HepG2 (cell line): Measurements from ENCODE around the gene MAGIX. TPM values are rescaled to one million over a fixed set of nuclear protein-coding genes. Genes with fewer than 3 reads are reported as not detected.

Experiments used
- ATAC-seq: fragments of 200-7000 bp; cut with Tn5 transposase; 3 replicates; pipeline ENCODE4 v1.9.1; 2020; ENCODE audit warnings: mild to moderate bottlenecking, moderate library complexity
- BruUV-seq: library from RNA; stranded (reverse); fragments of 400-500 nt; replicated peaks from 2 replicates; lab custom pipeline; 2021; lab: Mats Ljungman, UMichigan
- CTCF ChIA-PET: fragments of 300-600 bp; formaldehyde crosslinking; extraction: SDS; loops from one replicate; lab custom pipeline; 2021; ENCODE audit warnings: low total read pairs, inconsistent platforms, low intra/inter-chr PET ratio; lab: Yijun Ruan, JAX
- POLR2A ChIA-PET: fragments of 350-600 bp; sonication (Branson Sonifier 250); formaldehyde crosslinking; loops from one replicate; lab custom pipeline; 2020; ENCODE audit warnings: antibody characterized with exemption, inconsistent platforms; lab: Yijun Ruan, JAX
- DNase-seq: peaks from one replicate; pipeline ENCODE4 v3.0.0-alpha.2; 2015; ENCODE audit warnings: low spot score
- FAIRE-seq: peaks from 3 replicates; lab custom pipeline; 2011; peaks lifted over from hg19 to GRCh38; lab: Jason Lieb, UNC
- H2AFZ ChIP-seq: one replicate; pipeline ENCODE4 v1.6.1; 2011; ENCODE audit warnings: low read length, inconsistent platforms
- H3K27ac ChIP-seq: fragments of 300-600 bp; 3 replicates; pipeline ENCODE4 v1.8.0; 2011; ENCODE audit warnings: mixed run types, mild to moderate bottlenecking, mixed read lengths, low read length, inconsistent platforms; ENCODE audit not compliant: insufficient read depth; ENCODE audit errors: extremely low read length
- H3K27me3 ChIP-seq, 2 experiments: fragments of 200-600 bp in 1 of 2; 2 replicates in 1 of 2; 3 replicates in 1 of 2; pipeline versions ENCODE4 v1.6.0 to v1.8.0; 2011; ENCODE audit warnings: low read length in 2 of 2, mild to moderate bottlenecking in 2 of 2, moderate library complexity in 2 of 2, inconsistent platforms in 1 of 2; ENCODE audit not compliant: insufficient read depth in 2 of 2, control insufficient read depth in 1 of 2
- H3K36me3 ChIP-seq, 2 experiments: fragments of 200-600 bp in 1 of 2; replicated peaks in 1 of 2; 2 replicates in 1 of 2; 3 replicates in 1 of 2; pipeline versions ENCODE4 v1.5.1 to v1.8.0; 2011; ENCODE audit warnings: low read length in 2 of 2, inconsistent platforms in 1 of 2; ENCODE audit not compliant: insufficient read depth in 2 of 2, control insufficient read depth in 1 of 2
- H3K4me1 ChIP-seq: 2 replicates; pipeline ENCODE4 v1.5.1; 2012; ENCODE audit warnings: low read length, inconsistent platforms; ENCODE audit not compliant: insufficient read depth
- H3K4me2 ChIP-seq: 2 replicates; pipeline ENCODE4 v1.6.0; 2011; ENCODE audit warnings: low read depth, low read length, inconsistent platforms
- H3K4me3 ChIP-seq, 3 experiments: fragments of 200-600 bp in 1 of 3; sonication (generic), shearing (Covaris generic) in 1 of 3; replicated peaks in 1 of 3; 2 replicates each; pipeline ENCODE4 v1.5.1; 2011 to 2016; ENCODE audit warnings: low read length in 3 of 3, inconsistent platforms in 2 of 3, low read depth in 2 of 3, mild to moderate bottlenecking in 2 of 3, control low read depth in 1 of 3, mixed read lengths in 1 of 3; ENCODE audit not compliant: insufficient read depth in 1 of 3
- H3K79me2 ChIP-seq: one replicate; pipeline ENCODE4 v1.6.1; 2011; ENCODE audit warnings: low read length, inconsistent platforms; ENCODE audit not compliant: insufficient read depth
- H3K9ac ChIP-seq: 2 replicates; pipeline ENCODE4 v1.6.0; 2011; ENCODE audit warnings: mild to moderate bottlenecking, low read depth, low read length, inconsistent platforms; ENCODE audit not compliant: insufficient read depth
- H3K9me3 ChIP-seq: 2 replicates; pipeline ENCODE4 v1.5.1; 2012; ENCODE audit warnings: mild to moderate bottlenecking, low read length
- H4K20me1 ChIP-seq: 2 replicates; pipeline ENCODE4 v1.6.0; 2011; ENCODE audit warnings: inconsistent platforms, mild to moderate bottlenecking, low read length, moderate library complexity; ENCODE audit not compliant: insufficient read depth
- FOXK2 ChIP-seq: fragments of 450-650 bp; IDR thresholded peaks from 2 replicates; pipeline ENCODE4 v1.6.1; 2016
- SCMH1 ChIP-seq: sonication (generic); formaldehyde crosslinking; IDR thresholded peaks from 2 replicates; pipeline ENCODE4 v1.9.0; 2021; ENCODE audit warnings: missing genetic modification reagents, mild to moderate bottlenecking, borderline replicate concordance
- ZBTB7A ChIP-seq: sonication (generic); formaldehyde crosslinking; IDR thresholded peaks from 2 replicates; pipeline ENCODE4 v1.8.0; 2022; ENCODE audit warnings: mild to moderate bottlenecking, missing genetic modification reagents
- ZNF407 ChIP-seq: sonication (generic); formaldehyde crosslinking; IDR thresholded peaks from one replicate; pipeline ENCODE4 v1.5.1; 2020; ENCODE audit warnings: mild to moderate bottlenecking, missing genetic modification reagents; ENCODE audit errors: not compliant biosample characterization
- ZNF770 ChIP-seq: sonication (generic); formaldehyde crosslinking; IDR thresholded peaks from 2 replicates; pipeline ENCODE4 v1.5.0; 2020; ENCODE audit warnings: mild to moderate bottlenecking, missing genetic modification reagents
- WGBS: methylation state at CpG from one replicate; pipeline ENCODE4 v1.1.6; 2017; ENCODE audit warnings: low lambda C conversion rate; 5-methylcytosine and 5-hydroxymethylcytosine counted together
- in situ Hi-C: cut with HindIII; loops from 2 replicates; pipeline ENCODE4 v1.10.0; 2017; ENCODE audit warnings: low pct_unique_long_range_greater_than_20kb; ENCODE audit not compliant: extremely low pct_ligation_motif_present
- intact Hi-C: fragments of 100-400 bp; cut with micrococcal nuclease; formaldehyde crosslinking; loops from one replicate; pipeline ENCODE4 v1.10.0; 2022; ENCODE audit not compliant: unreplicated experiment
- polyA plus RNA-seq, 8 experiments: library from polyadenylated mRNA; depleted of rRNA in 3 of 8; stranded (reverse) in 7 of 8; unstranded in 1 of 8; fragments of >200 nt; fragmentation: Illumina TruSeq in 4 of 8; extraction: Trizol in 4 of 8; gene quantifications; 2 replicates each; pipeline versions ENCODE4 v1.2.1 to v1.2.3, GENCODE V29; 2011 to 2016; ENCODE audit warnings: low read depth in 4 of 8, missing spikeins in 1 of 8, mixed read lengths in 1 of 8; ENCODE audit not compliant: insufficient read depth in 1 of 8
- total RNA-seq, 5 experiments: library from RNA; depleted of rRNA; stranded (reverse); fragments of >200 nt; fragmentation: Illumina TruSeq; extraction: Trizol; gene quantifications; 2 replicates each; pipeline ENCODE4 v1.2.3, GENCODE V29; 2016; ENCODE audit warnings: low read depth in 1 of 5

The MAGIX gene
- total and polyA plus RNA-seq, 2 of the 13 experiments (the other 11 are each of a cell fraction or from before 2014, with no cell fraction given), result 0.63 to 1.2 TPM

GRCh38 chrX:49214416-49214815 is 51.9 kb downstream of the MAGIX start (continued):
- TF ChIP-seq ZNF770 (CRISPR knock-in tag), result no peak

- in situ Hi-C loops, result no loop called here
- TF ChIP-seq SCMH1 (CRISPR knock-in tag), result no peak
- TF ChIP-seq FOXK2, result no peak
- TF ChIP-seq ZBTB7A (CRISPR knock-in tag), result no peak
- TF ChIP-seq ZNF407, result no peak
Observed at GRCh38 chrX:49214996-49215526, 52.5 kb downstream of the MAGIX start.

More at GRCh38 chrX:49214996-49215526, 52.5 kb downstream of the MAGIX start:
- Histone ChIP-seq H3K79me2 (no peaks in the 10 kb centered on the region), H3K27me3 (no peaks in the 10 kb centered on the region), H3K9me3 (no peaks in the 10 kb centered on the region), H4K20me1 (no peaks in the 10 kb centered on the region), H2AFZ (no peak overlapping the region), H3K36me3 (no peaks in the 10 kb centered on the region), H3K27ac (no peak overlapping the region), H3K9ac (no peak overlapping the region), H3K4me3 (no peak overlapping the region), H3K4me2 (no peak overlapping the region), H3K4me1 (no peaks in the 10 kb centered on the region)
- CTCF ChIA-PET, result no interaction called here
- DNase-seq (no peak), FAIRE-seq (no peak), ATAC-seq (no peak)
- POLR2A ChIA-PET, result no interaction called here
- 20% methylated on average over 7 of the region's 14 CpGs for WGBS
- no TSS peak for BruUV-seq
- intact Hi-C loops, result no loop called here
